IPS-15b (cell line): ENCODE results near the gene VASH1.

ENCODE experiments used
- H3K27me3 ChIP-seq: one replicate; pipeline ENCODE4 v1.6.1; 2013; ENCODE audit warnings: low read length; ENCODE audit not compliant: control insufficient read depth, insufficient read depth
- H3K36me3 ChIP-seq: one replicate; pipeline ENCODE4 v1.6.1; 2013; ENCODE audit warnings: low read length; ENCODE audit not compliant: control insufficient read depth, insufficient read depth
- H3K4me1 ChIP-seq: one replicate; pipeline ENCODE4 v1.6.1; 2013; ENCODE audit warnings: mild to moderate bottlenecking, low read length; ENCODE audit not compliant: control insufficient read depth, insufficient read depth
- H3K4me3 ChIP-seq: one replicate; pipeline ENCODE4 v1.5.1; 2013; ENCODE audit warnings: low read depth, low read length
- H3K9ac ChIP-seq: one replicate; pipeline ENCODE4 v1.6.1; 2013; ENCODE audit warnings: low read depth, mild to moderate bottlenecking, low read length
- H3K9me3 ChIP-seq: one replicate; pipeline ENCODE4 v1.6.1; 2013; ENCODE audit warnings: mild to moderate bottlenecking, low read length; ENCODE audit not compliant: control insufficient read depth, insufficient read depth

VASH1 gene

GRCh38 chr14:76753541-76754198 is 7.6 kb upstream of the VASH1 start:
- Histone ChIP-seq H3K27me3 (peaks cover 9% of the 10 kb centered on the region), H3K4me1 (no peaks in the 10 kb centered on the region)

GRCh38 chr14:76754586-76754985 is 6.7 kb upstream of the VASH1 start:
- Histone ChIP-seq H3K4me3 (no peak overlapping the region), H3K36me3 (no peaks in the 10 kb centered on the region)

More at GRCh38 chr14:76753541-76754198, 7.6 kb upstream of the VASH1 start:
- Histone ChIP-seq H3K9ac (no peak overlapping the region), H3K36me3 (no peaks in the 10 kb centered on the region), H3K4me3 (no peak overlapping the region), H3K9me3 (no peaks in the 10 kb centered on the region)

GRCh38 chr14:76755610-76756370 is 5.5 kb upstream of the VASH1 start:
- no peaks in the 10 kb centered on the region for H3K9me3 ChIP-seq
- peaks cover 30% of the 10 kb centered on the region for H3K27me3 ChIP-seq
- H3K4me1 ChIP-seq: peaks cover 2% of the 10 kb centered on the region
- H3K36me3 ChIP-seq: no peaks in the 10 kb centered on the region
- no peak overlapping the region for H3K9ac ChIP-seq
- no peak overlapping the region for H3K4me3 ChIP-seq

More at GRCh38 chr14:76754586-76754985, 6.7 kb upstream of the VASH1 start:
- H3K4me1 ChIP-seq: no peaks in the 10 kb centered on the region
- H3K27me3 ChIP-seq: peaks cover 18% of the 10 kb centered on the region
- no peak overlapping the region for H3K9ac ChIP-seq
- H3K9me3 ChIP-seq: no peaks in the 10 kb centered on the region

GRCh38 chr14:76756371-76756750 is 4.9 kb upstream of the VASH1 start:
- H3K4me1 ChIP-seq: peaks cover 2% of the 10 kb centered on the region
- H3K27me3 ChIP-seq: peaks cover 35% of the 10 kb centered on the region
- H3K36me3 ChIP-seq: no peaks in the 10 kb centered on the region
- H3K4me3 ChIP-seq: no peak overlapping the region
- H3K9me3 ChIP-seq: no peaks in the 10 kb centered on the region
- H3K9ac ChIP-seq: no peak overlapping the region

DNA sequence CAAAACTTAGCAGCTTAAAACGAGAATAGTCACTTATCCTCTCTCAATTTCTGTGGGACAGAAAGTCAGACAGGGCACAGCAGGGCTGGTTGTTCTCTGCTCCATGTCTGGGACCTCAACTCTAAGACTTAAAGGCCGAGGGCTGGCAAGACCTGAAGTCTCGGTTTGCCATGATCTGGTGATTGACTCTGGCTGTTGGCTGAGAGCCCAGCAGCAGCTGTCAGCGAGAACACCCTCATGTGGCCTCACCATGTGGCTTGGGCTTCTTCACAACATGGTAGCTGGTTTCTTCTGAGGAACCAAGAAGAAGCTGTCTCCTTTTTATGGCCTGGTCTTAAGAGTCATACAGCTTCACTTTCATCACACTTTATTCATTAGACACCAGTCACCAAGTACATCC is 1.7 kb upstream of the VASH1 start:
- no peak overlapping the region for H3K9ac ChIP-seq
- no peaks in the 10 kb centered on the region for H3K9me3 ChIP-seq
- H3K36me3 ChIP-seq: no peaks in the 10 kb centered on the region
- peaks cover 2% of the 10 kb centered on the region for H3K4me1 ChIP-seq
- peaks cover 57% of the 10 kb centered on the region for H3K27me3 ChIP-seq
- no peak overlapping the region for H3K4me3 ChIP-seq

- Histone ChIP-seq H3K4me1 (peaks cover 2% of the 10 kb centered on the region), H3K9me3 (no peaks in the 10 kb centered on the region), H3K9ac (peak overlapping the region; percentile 16), H3K4me3 (peak overlapping the region; percentile 68), H3K27me3 (peaks cover 66% of the 10 kb centered on the region), H3K36me3 (no peaks in the 10 kb centered on the region)
Measured at GRCh38 chr14:76760331-76761135, 735 bp upstream of the VASH1 start.

- H3K9ac ChIP-seq: no peak overlapping the region
- peaks cover 64% of the 10 kb centered on the region for H3K27me3 ChIP-seq
- H3K36me3 ChIP-seq: no peaks in the 10 kb centered on the region
- H3K9me3 ChIP-seq: no peaks in the 10 kb centered on the region
- H3K4me3 ChIP-seq: peak overlapping the region; percentile 68
- peaks cover 2% of the 10 kb centered on the region for H3K4me1 ChIP-seq
Measured at GRCh38 chr14:76761960-76762410, 717 bp downstream of the VASH1 start.

- H3K4me1 ChIP-seq: peaks cover 2% of the 10 kb centered on the region
- no peaks in the 10 kb centered on the region for H3K36me3 ChIP-seq
- no peaks in the 10 kb centered on the region for H3K9me3 ChIP-seq
- H3K27me3 ChIP-seq: peaks cover 64% of the 10 kb centered on the region
- H3K4me3 ChIP-seq: peak overlapping the region; percentile 68
- H3K9ac ChIP-seq: no peak overlapping the region
Measured at GRCh38 chr14:76762411-76763095, 1.3 kb downstream of the VASH1 start.

DNA sequence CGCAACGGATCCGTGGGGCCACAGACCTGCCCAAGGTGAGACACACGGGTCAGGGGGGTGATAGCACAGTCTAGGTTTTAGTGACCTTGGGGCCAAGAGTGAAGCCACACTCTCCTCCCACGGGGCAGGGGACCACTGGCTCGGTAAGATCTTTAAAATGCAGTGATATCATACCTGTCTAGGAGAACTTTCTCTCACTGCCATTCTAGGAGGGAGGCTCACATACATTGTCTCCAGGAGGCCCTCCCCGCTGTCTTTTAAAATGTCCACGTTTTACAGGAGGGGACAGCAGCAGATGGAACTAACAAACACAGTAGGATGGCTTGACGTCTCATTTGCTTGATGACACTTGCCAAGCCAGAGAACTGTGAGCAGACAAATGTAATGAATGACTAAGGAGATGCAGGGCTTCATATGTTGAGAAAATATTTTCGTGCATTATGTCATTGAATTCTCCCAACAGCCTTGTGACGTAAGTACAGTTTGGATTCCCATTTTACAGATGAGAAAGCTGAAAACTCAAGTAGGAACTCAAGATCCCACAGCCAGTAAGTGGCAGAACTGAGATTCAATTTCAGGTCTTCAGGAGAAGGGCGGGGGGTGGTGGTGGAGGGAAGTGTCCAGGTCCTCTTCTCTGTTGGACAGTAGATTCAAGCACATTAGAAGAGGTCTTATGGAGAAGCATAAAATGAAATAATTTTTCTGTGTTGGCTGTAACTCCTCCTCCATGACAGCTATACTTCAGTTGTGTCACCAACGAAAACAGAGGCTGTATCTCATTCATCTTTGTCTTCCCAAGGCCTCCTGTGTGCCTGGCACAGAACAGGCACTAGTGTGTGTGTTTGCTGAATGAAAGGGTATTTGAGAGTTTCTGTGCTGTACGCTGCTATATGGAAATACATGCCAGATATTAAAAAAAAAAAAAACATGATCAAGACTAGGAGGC is 2.1 kb downstream of the VASH1 start:
- no peak overlapping the region for H3K9ac ChIP-seq

GRCh38 chr14:76765461-76765931 is 4.2 kb downstream of the VASH1 start:
- Histone ChIP-seq H3K36me3 (no peaks in the 10 kb centered on the region), H3K27me3 (peaks cover 44% of the 10 kb centered on the region), H3K9ac (no peak overlapping the region), H3K9me3 (no peaks in the 10 kb centered on the region), H3K4me1 (peaks cover 9% of the 10 kb centered on the region), H3K4me3 (no peak overlapping the region)

More for the DNA sequence above, 2.1 kb downstream of the VASH1 start:
- H3K4me1 ChIP-seq: peaks cover 8% of the 10 kb centered on the region
- no peaks in the 10 kb centered on the region for H3K36me3 ChIP-seq
- H3K4me3 ChIP-seq: peak overlapping the region; percentile 22
- peaks cover 63% of the 10 kb centered on the region for H3K27me3 ChIP-seq
- H3K9me3 ChIP-seq: no peaks in the 10 kb centered on the region
